Spleen (tissue), 11 donors: ENCODE measurements around the gene TUBGCP2. TPM values are rescaled to one million over a fixed set of nuclear protein-coding genes. Genes with fewer than 3 reads are reported as not detected.
A peak's percentile ranks its signal among the peaks of the same experiment; 100 is the strongest.

Experiments
- DNase-seq: peaks from one replicate; pipeline ENCODE4 v3.0.0-alpha.2; 2020
- H3K27ac ChIP-seq, 8 donors: fragments of 200-600 bp; sonication (generic) in 7 of 8; 1 replicate in 4 of 8; 2 replicates in 4 of 8; pipeline versions ENCODE4 v1.5.0 to v1.8.0; 2016 to 2021; ENCODE audit warnings: inconsistent platforms in 4 of 8, mild to moderate bottlenecking in 4 of 8, moderate library complexity in 1 of 8
- H3K27me3 ChIP-seq, 7 donors: fragments of 200-600 bp; sonication (generic) in 6 of 7; replicated peaks in 1 of 7; 1 replicate in 4 of 7; 2 replicates in 3 of 7; pipeline versions ENCODE4 v1.5.0 to v1.8.0; 2016 to 2021; ENCODE audit warnings: inconsistent platforms in 3 of 7, mild to moderate bottlenecking in 1 of 7
- H3K36me3 ChIP-seq, 6 donors: fragments of 200-600 bp; sonication (generic) in 5 of 6; 1 replicate in 4 of 6; 2 replicates in 2 of 6; pipeline versions ENCODE4 v1.5.0 to v1.8.0; 2016 to 2021; ENCODE audit warnings: inconsistent platforms in 2 of 6
- H3K4me1 ChIP-seq, 6 donors: fragments of 200-600 bp; sonication (generic) in 5 of 6; 1 replicate in 3 of 6; 2 replicates in 3 of 6; pipeline versions ENCODE4 v1.5.0 to v1.8.0; 2016 to 2021; ENCODE audit warnings: inconsistent platforms in 3 of 6
- H3K4me3 ChIP-seq, 8 donors: fragments of 200-600 bp; sonication (generic) in 7 of 8; 1 replicate in 4 of 8; 2 replicates in 4 of 8; pipeline versions ENCODE4 v1.5.0 to v1.8.0; 2016 to 2021; ENCODE audit warnings: inconsistent platforms in 4 of 8, mild to moderate bottlenecking in 4 of 8, moderate library complexity in 2 of 8
- H3K9me3 ChIP-seq, 8 donors: fragments of 200-600 bp; sonication (generic) in 7 of 8; 1 replicate in 4 of 8; 2 replicates in 4 of 8; pipeline versions ENCODE4 v1.5.0 to v1.8.0; 2016 to 2021; ENCODE audit warnings: inconsistent platforms in 4 of 8
- POLR2A ChIP-seq, 3 donors: fragments of 450-650 bp; IDR thresholded peaks; one replicate each; pipeline ENCODE4 v1.5.1; 2017; ENCODE audit warnings: antibody characterized with exemption in 3 of 3, mild to moderate bottlenecking in 1 of 3
- POLR2AphosphoS5 ChIP-seq, 3 donors: sonication (generic); formaldehyde crosslinking; IDR thresholded peaks; one replicate each; pipeline ENCODE4 v1.5.1; 2017; ENCODE audit warnings: antibody characterized with exemption in 3 of 3
- WGBS, 5 donors: extraction: QIAGEN DNeasy Blood & Tissue Kit in 3 of 5; methylation state at CpG; one replicate each; pipeline versions ENCODE4 v1.1.5 to v1.1.7; 2013 to 2018; 5-methylcytosine and 5-hydroxymethylcytosine counted together
- intact Hi-C: fragments of 100-400 bp; cut with DNase I; formaldehyde crosslinking; loops from one replicate; pipeline ENCODE4 v1.15.0; 2023; ENCODE audit warnings: low total_unique reads
- polyA plus RNA-seq, 3 donors: library from polyadenylated mRNA; stranded (reverse); fragments of 200-250 nt; gene quantifications; one replicate each; pipeline ENCODE4 v1.2.1, GENCODE V29; 2013
- total RNA-seq, 7 donors: library from RNA; depleted of rRNA in 3 of 7; stranded (reverse); fragments of >200 nt in 3 of 7; fragmentation: NEBNext Ultra II Directional in 4 of 7; extraction: Animal tissue kit (Norgen Biotek cat#: 25700) in 4 of 7; gene quantifications; one replicate each; pipeline versions ENCODE4 v1.1.0 to v1.2.1, GENCODE V29; 2016 to 2021
- TF ChIP-seq, protein P1 (sequence below), 11 experiments: fragments of 200-600 bp in 7 of 11; fragments of 450-650 bp in 4 of 11; sonication (generic) in 4 of 11; IDR thresholded peaks in 8 of 11; conservative IDR thresholded peaks in 3 of 11; 1 replicate in 7 of 11; 2 replicates in 4 of 11; pipeline versions ENCODE4 v1.4.0 to v1.8.0; 2016 to 2021; ENCODE audit warnings: antibody characterized with exemption in 11 of 11, inconsistent platforms in 4 of 11, mild to moderate bottlenecking in 1 of 11
- donor health status: healthy with polysubstance abuse.
- donor health status: DM: no; HTN: no; CAD: no; lungs with moderate emphysema.
- donor health status: DM: no; HTN: no; CAD: no.
- donor health status: Bipolar disorder and iron deficiency.
- donor health status: healthy.
- donor health status: DM: no; HTN: no; CAD: no.
- donor health status: DM: yes; HTN: yes; CAD: no.

The TUBGCP2 gene
- total and polyA plus RNA-seq, 10 donors = 40.2 to 201 (median 57.6) TPM

DNA sequence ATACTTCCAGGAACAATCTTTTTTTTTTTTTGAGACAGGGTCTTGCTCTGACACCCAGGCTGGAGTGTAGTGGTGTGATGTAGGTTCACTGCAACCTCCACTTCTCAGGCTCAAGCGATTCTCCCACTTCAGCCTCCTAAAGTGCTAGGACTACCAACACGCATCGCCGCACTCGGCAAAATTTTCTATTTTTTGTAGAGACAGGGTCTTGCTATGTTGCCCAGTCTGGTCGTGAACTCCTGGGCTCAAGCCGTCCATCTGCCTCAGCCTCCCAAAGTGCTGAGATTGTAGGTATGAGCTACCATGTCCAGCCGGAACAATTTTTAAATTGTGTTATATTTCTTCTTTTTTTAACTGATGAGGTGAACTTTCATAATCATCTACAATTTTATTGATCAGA, 2.1 kb upstream of the TUBGCP2 start:
- intact Hi-C loops = no loop called here
- 96 to 99% (median 97%) methylated on average over 8 of the region's 8 CpGs for WGBS, 5 donors
- H3K4me1 ChIP-seq = peaks cover 17 to 47% (median 37%) of the 10 kb centered on the region in 6 donors
- no peaks in the 10 kb centered on the region for H3K9me3 ChIP-seq
- H3K36me3 ChIP-seq = peaks cover 0 to 41% (median 32%) of the 10 kb centered on the region in 6 donors
- H3K27ac ChIP-seq = no peak overlapping the region
- TF ChIP-seq POLR2A (IDR thresholded peaks at IDR 0.05) (no peak), POLR2AphosphoS5 (IDR thresholded peaks at IDR 0.05) (no peak)
- TF ChIP-seq, protein P1, sequence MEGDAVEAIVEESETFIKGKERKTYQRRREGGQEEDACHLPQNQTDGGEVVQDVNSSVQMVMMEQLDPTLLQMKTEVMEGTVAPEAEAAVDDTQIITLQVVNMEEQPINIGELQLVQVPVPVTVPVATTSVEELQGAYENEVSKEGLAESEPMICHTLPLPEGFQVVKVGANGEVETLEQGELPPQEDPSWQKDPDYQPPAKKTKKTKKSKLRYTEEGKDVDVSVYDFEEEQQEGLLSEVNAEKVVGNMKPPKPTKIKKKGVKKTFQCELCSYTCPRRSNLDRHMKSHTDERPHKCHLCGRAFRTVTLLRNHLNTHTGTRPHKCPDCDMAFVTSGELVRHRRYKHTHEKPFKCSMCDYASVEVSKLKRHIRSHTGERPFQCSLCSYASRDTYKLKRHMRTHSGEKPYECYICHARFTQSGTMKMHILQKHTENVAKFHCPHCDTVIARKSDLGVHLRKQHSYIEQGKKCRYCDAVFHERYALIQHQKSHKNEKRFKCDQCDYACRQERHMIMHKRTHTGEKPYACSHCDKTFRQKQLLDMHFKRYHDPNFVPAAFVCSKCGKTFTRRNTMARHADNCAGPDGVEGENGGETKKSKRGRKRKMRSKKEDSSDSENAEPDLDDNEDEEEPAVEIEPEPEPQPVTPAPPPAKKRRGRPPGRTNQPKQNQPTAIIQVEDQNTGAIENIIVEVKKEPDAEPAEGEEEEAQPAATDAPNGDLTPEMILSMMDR (IDR thresholded peaks at IDR 0.05 in 8 of 11, conservative IDR thresholded peaks at IDR 0.05 in 3 of 11) = no peak
- H3K4me3 ChIP-seq = no peak overlapping the region
- no peaks in the 10 kb centered on the region for H3K27me3 ChIP-seq
- peak; percentile 47 for DNase-seq

- DNase-seq = peak; percentile 86
- WGBS, 5 donors = 94 to 96% (median 95%) methylated on average over 7 to 16 of the region's 16 CpGs
- Histone ChIP-seq H3K36me3 (peaks cover 0 to 41% (median 32%) of the 10 kb centered on the region in 6 donors), H3K27me3 (no peaks in the 10 kb centered on the region), H3K4me1 (peaks cover 17 to 51% (median 41%) of the 10 kb centered on the region in 6 donors), H3K27ac (no peak overlapping the region), H3K4me3 (no peak overlapping the region), H3K9me3 (no peaks in the 10 kb centered on the region)
- TF ChIP-seq POLR2A (IDR thresholded peaks at IDR 0.05) (no peak), POLR2AphosphoS5 (IDR thresholded peaks at IDR 0.05) (no peak)
- TF ChIP-seq, protein P1 (IDR thresholded peaks at IDR 0.05 in 8 of 11, conservative IDR thresholded peaks at IDR 0.05 in 3 of 11) = no peak
- intact Hi-C loops = no loop called here
Measured at GRCh38 chr10:133310399-133310755, 1.7 kb upstream of the TUBGCP2 start.

GRCh38 chr10:133309720-133310398, 1.2 kb upstream of the TUBGCP2 start:
- H3K9me3 ChIP-seq = no peaks in the 10 kb centered on the region
- H3K27ac ChIP-seq = peak overlapping the region in 6 of 8 donors; percentile 95 to 99 (median 98)
- peaks cover 17 to 56% (median 45%) of the 10 kb centered on the region in 6 donors for H3K4me1 ChIP-seq
- intact Hi-C loops = no loop called here
- TF ChIP-seq POLR2AphosphoS5 (IDR thresholded peaks at IDR 0.05) (no peak), POLR2A (IDR thresholded peaks at IDR 0.05) (no peak)
- TF ChIP-seq, protein P1 (IDR thresholded peaks at IDR 0.05 in 8 of 11, conservative IDR thresholded peaks at IDR 0.05 in 3 of 11) = no peak
- no peaks in the 10 kb centered on the region for H3K27me3 ChIP-seq
- DNase-seq = peak; percentile 90
- H3K4me3 ChIP-seq = peak overlapping the region in 2 of 8 donors; percentile 75 to 98
- 88 to 90% (median 89%) methylated on average over 28 to 33 of the region's 33 CpGs for WGBS, 5 donors
- H3K36me3 ChIP-seq = peaks cover 0 to 41% (median 32%) of the 10 kb centered on the region in 6 donors

DNA sequence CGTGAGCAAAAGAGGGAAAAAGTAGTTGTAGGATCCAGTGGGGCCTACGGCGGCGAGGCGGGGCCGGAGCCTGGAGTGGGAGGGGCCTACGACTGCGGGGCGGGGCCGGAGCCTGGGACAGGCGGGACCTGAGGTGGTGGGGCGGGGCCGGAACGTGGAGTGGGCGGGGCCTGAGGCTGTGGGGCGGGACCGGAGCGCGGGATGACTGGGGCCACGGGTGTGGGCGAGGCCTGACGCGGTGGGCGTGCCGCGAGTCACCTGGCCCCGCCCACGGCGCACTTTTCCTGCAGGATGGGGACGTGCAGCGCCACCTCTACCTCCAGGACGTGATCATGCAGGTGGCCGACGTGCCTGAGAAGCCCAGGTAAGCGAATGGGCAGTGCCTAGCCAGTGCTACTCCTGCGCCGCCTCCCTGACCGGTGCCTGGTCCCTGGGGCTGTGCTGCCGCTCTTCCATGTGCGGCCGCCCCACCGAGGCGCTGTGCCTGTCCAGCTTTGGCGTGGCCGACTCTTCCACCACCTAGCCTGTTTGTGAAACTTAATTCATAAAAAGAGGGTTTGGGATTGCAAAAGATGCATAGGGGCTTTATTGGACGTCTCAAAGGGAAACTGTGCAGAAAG, 538 bp upstream of the TUBGCP2 start:
- peak; percentile 98 for DNase-seq
- H3K9me3 ChIP-seq = no peaks in the 10 kb centered on the region
- intact Hi-C loops = no loop called here
- H3K4me1 ChIP-seq = peaks cover 17 to 62% (median 51%) of the 10 kb centered on the region in 6 donors
- H3K27ac ChIP-seq = peak overlapping the region; percentile 95 to 99 (median 98)
- peak overlapping the region; percentile 66 to 98 (median 92) for H3K4me3 ChIP-seq
- peaks cover 0 to 43% (median 32%) of the 10 kb centered on the region in 6 donors for H3K36me3 ChIP-seq
- no peaks in the 10 kb centered on the region for H3K27me3 ChIP-seq
- no peak for TF ChIP-seq POLR2A (IDR thresholded peaks at IDR 0.05)
- TF ChIP-seq POLR2AphosphoS5 (IDR thresholded peaks at IDR 0.05) = no peak
- TF ChIP-seq, protein P1 (IDR thresholded peaks at IDR 0.05 in 8 of 11, conservative IDR thresholded peaks at IDR 0.05 in 3 of 11) = peak in 1 of 11 experiments; percentile 12
- WGBS, 5 donors = 11 to 39% (median 36%) methylated on average over 24 to 46 of the region's 46 CpGs
